Gastrocnemius medialis (tissue), 4 donors: Measurements from ENCODE around the gene MACC1. TPM values are rescaled to one million over a fixed set of nuclear protein-coding genes. Genes with fewer than 3 reads are reported as not detected.

Experiments used
- ATAC-seq, 2 donors: fragments of 150-250 bp; one replicate each; pipeline ENCODE4 v1.9.1; 2016
- DNase-seq, 2 donors: peaks; one replicate each; pipeline ENCODE4 v3.0.0-alpha.2; 2019
- H3K27ac ChIP-seq, 4 donors: fragments of 200-600 bp; sonication (generic); 1 replicate in 1 of 4; 2 replicates in 3 of 4; pipeline ENCODE4 v1.5.1; 2016 to 2018; ENCODE audit warnings: mild to moderate bottlenecking in 2 of 4, moderate library complexity in 1 of 4
- H3K27me3 ChIP-seq, 3 donors: fragments of 200-600 bp; sonication (generic) in 2 of 3; 1 replicate in 1 of 3; 2 replicates in 2 of 3; pipeline versions ENCODE4 v1.5.1 to v1.6.0; 2016 to 2019; ENCODE audit warnings: mild to moderate bottlenecking in 1 of 3, moderate library complexity in 1 of 3
- H3K36me3 ChIP-seq, 2 donors: fragments of 200-600 bp; sonication (generic) in 1 of 2; one replicate each; pipeline ENCODE4 v1.5.1; 2017 to 2018
- H3K4me1 ChIP-seq, 2 donors: fragments of 200-600 bp; sonication (generic) in 1 of 2; one replicate each; pipeline ENCODE4 v1.5.1; 2016 to 2017; ENCODE audit warnings: mild to moderate bottlenecking in 2 of 2
- H3K4me3 ChIP-seq, 4 donors: fragments of 200-600 bp; sonication (generic) in 3 of 4; 1 replicate in 1 of 4; 2 replicates in 3 of 4; pipeline ENCODE4 v1.5.1; 2016 to 2019; ENCODE audit warnings: mild to moderate bottlenecking in 2 of 4
- H3K9me3 ChIP-seq, 3 donors: fragments of 200-600 bp; sonication (generic) in 2 of 3; 1 replicate in 1 of 3; 2 replicates in 2 of 3; pipeline ENCODE4 v1.5.1; 2016 to 2019
- POLR2A ChIP-seq, 2 donors: fragments of 450-650 bp; IDR thresholded peaks; one replicate each; pipeline ENCODE4 v1.6.1; 2017; ENCODE audit warnings: antibody characterized with exemption in 2 of 2, mild to moderate bottlenecking in 2 of 2, moderate library complexity in 2 of 2
- in situ Hi-C, 4 donors: fragments of 200-750 bp; cut with MboI; loops; one replicate each; pipeline versions ENCODE4 v1.15.0 to v1.8.0; 2017; ENCODE audit warnings: low sequenced_read_pairs in 4 of 4
- intact Hi-C: fragments of 100-400 bp; cut with DNase I; formaldehyde crosslinking; loops from one replicate; pipeline ENCODE4 v1.15.1; 2023; ENCODE audit warnings: low total_unique reads
- total RNA-seq, 4 donors: library from RNA; depleted of rRNA; stranded (reverse); fragments of >200 nt; gene quantifications; one replicate each; pipeline versions ENCODE4 v1.1.0 to v1.2.3, GENCODE V29; 2016
- TF ChIP-seq, protein P1 (sequence below), 5 experiments: fragments of 450-650 bp in 3 of 5; fragments of 200-600 bp in 2 of 5; sonication (generic) in 2 of 5; IDR thresholded peaks in 4 of 5; conservative IDR thresholded peaks in 1 of 5; 1 replicate in 4 of 5; 2 replicates in 1 of 5; pipeline ENCODE4 v1.5.1; 2016 to 2019; ENCODE audit warnings: antibody characterized with exemption in 5 of 5, mild to moderate bottlenecking in 3 of 5, moderate library complexity in 3 of 5

The MACC1 gene
- total RNA-seq, 4 donors from 2014 or later: not detected

DNA sequence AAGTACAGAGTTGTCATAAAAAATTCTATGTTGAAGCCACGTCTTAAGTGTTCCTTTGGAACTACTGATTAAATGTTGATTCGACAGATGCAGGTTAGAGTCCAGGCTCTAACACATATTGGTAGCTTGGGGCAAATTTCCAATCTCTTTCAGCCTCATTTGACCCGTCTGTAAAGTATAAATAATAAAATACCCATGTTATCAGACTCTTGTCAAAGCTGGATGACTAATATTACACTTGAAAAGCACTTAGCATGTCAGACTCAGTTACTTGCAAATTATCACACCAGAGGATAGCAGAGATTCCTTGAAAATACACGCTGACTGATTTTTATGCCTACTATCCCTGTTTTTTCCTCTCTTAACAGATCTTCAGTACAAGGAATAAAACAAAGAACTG is 18.1 kb upstream of the MACC1 start:
- no peaks in the 10 kb centered on the region for H3K9me3 ChIP-seq
- DNase-seq: no peak
- TF ChIP-seq, protein P1, sequence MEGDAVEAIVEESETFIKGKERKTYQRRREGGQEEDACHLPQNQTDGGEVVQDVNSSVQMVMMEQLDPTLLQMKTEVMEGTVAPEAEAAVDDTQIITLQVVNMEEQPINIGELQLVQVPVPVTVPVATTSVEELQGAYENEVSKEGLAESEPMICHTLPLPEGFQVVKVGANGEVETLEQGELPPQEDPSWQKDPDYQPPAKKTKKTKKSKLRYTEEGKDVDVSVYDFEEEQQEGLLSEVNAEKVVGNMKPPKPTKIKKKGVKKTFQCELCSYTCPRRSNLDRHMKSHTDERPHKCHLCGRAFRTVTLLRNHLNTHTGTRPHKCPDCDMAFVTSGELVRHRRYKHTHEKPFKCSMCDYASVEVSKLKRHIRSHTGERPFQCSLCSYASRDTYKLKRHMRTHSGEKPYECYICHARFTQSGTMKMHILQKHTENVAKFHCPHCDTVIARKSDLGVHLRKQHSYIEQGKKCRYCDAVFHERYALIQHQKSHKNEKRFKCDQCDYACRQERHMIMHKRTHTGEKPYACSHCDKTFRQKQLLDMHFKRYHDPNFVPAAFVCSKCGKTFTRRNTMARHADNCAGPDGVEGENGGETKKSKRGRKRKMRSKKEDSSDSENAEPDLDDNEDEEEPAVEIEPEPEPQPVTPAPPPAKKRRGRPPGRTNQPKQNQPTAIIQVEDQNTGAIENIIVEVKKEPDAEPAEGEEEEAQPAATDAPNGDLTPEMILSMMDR (IDR thresholded peaks at IDR 0.05 in 4 of 5, conservative IDR thresholded peaks at IDR 0.05 in 1 of 5): no peak
- no peak for TF ChIP-seq POLR2A (IDR thresholded peaks at IDR 0.05)
- no peak overlapping the region for H3K27ac ChIP-seq
- ATAC-seq: no peak
- H3K27me3 ChIP-seq: no peaks in the 10 kb centered on the region
- H3K4me3 ChIP-seq: no peak overlapping the region
- in situ Hi-C loops (no loop called here), intact Hi-C loops (no loop called here)
- H3K4me1 ChIP-seq: no peaks in the 10 kb centered on the region
- no peaks in the 10 kb centered on the region for H3K36me3 ChIP-seq

DNA sequence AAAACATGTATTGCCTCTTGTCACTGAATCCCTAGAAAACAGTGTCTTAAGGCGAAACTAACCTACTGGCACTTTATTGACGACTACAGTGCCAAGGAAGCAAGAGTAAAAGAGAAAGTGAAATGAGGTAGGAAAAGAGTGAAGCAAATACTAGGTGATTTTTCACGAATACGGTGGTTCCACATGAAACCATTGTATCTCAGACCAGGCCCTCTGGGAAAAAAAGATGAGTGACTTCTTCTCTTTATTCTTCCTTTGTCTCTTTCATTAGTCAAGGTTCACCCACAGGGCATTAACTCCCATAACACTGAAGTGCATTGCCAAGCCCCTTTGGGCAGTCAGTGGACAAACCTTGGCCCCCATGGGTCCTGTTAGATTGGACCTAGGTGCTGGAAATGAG is 16.2 kb upstream of the MACC1 start:
- Histone ChIP-seq H3K4me3 (no peak overlapping the region), H3K9me3 (no peaks in the 10 kb centered on the region), H3K36me3 (no peaks in the 10 kb centered on the region), H3K27ac (no peak overlapping the region), H3K27me3 (no peaks in the 10 kb centered on the region), H3K4me1 (no peaks in the 10 kb centered on the region)
- TF ChIP-seq, protein P1 (IDR thresholded peaks at IDR 0.05 in 4 of 5, conservative IDR thresholded peaks at IDR 0.05 in 1 of 5): no peak
- no peak for TF ChIP-seq POLR2A (IDR thresholded peaks at IDR 0.05)
- intact Hi-C loops: no loop called here
- DNase-seq: no peak
- no peak for ATAC-seq
- in situ Hi-C loops: no loop called here

DNA sequence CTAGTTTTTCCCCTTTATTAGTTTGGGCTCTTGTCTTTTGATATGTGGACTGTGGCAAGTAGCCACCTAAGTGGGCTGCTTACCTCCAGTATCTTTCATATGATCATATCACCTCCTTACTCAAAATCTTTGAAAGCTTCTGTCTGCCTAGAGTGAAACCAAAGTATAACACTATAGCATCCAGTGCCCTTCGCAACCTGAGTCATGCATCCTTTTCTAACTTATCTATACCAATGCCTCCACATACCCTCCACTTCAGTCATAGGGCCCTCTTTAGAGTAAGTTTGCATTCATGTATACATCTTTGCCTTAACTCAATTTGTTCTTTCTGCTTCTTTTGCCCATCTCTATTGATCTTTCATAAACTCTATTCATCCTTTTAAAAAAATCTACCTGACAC is 15.7 kb upstream of the MACC1 start:
- ATAC-seq: no peak
- DNase-seq: no peak
- Histone ChIP-seq H3K4me1 (no peaks in the 10 kb centered on the region), H3K9me3 (no peaks in the 10 kb centered on the region), H3K27me3 (no peaks in the 10 kb centered on the region), H3K36me3 (no peaks in the 10 kb centered on the region), H3K27ac (no peak overlapping the region), H3K4me3 (no peak overlapping the region)
- in situ Hi-C loops: no loop called here
- TF ChIP-seq, protein P1 (IDR thresholded peaks at IDR 0.05 in 4 of 5, conservative IDR thresholded peaks at IDR 0.05 in 1 of 5): no peak
- no peak for TF ChIP-seq POLR2A (IDR thresholded peaks at IDR 0.05)
- intact Hi-C loops: no loop called here

DNA sequence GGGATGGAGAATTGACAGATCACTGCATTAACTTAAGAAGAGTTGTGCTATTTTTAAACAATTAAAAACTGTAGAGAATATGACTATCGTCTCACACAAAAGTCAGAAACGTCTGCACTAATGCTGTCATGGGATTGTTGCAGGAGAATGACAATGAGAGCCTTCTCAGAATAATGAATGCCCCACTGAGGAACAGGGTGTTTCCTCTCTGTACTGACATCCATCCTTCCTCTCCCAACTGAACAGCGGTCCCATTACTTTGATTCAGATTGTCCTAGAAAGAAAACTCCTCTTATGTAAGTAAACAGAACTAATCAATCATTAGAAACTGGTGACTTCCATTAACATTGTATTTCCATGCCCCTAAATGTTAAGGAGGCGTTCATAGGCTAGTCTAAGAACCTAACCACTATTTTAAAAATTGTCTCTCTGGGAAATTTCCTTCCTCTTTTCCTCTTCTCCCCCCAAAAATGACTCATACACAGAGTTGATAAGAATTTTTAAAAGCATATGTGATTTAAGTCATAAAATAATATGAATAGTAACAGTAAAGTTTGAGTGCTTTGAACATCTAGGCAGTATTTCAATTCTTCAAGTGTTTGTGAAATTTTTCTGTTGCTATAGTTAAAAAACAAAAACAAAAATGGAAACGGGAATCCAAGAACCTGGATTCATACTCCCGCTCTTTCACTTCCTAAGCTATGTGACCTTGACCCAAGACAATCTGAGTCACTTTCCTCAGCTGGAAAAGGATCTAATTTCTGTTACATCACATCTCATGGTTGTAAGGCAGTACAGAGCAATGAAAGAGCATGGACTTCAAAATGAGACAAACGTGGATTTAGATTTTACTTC is 12.7 kb upstream of the MACC1 start:
- no peak overlapping the region for H3K27ac ChIP-seq

More for the DNA sequence above, 12.7 kb upstream of the MACC1 start:
- ATAC-seq: no peak
- DNase-seq: no peak
- Histone ChIP-seq H3K4me1 (no peaks in the 10 kb centered on the region), H3K9me3 (no peaks in the 10 kb centered on the region), H3K36me3 (no peaks in the 10 kb centered on the region), H3K27me3 (no peaks in the 10 kb centered on the region), H3K4me3 (no peak overlapping the region)
- intact Hi-C loops (no loop called here), in situ Hi-C loops (no loop called here)
- TF ChIP-seq, protein P1 (IDR thresholded peaks at IDR 0.05 in 4 of 5, conservative IDR thresholded peaks at IDR 0.05 in 1 of 5): no peak
- TF ChIP-seq POLR2A (IDR thresholded peaks at IDR 0.05): no peak
